Measurements from ENCODE around the gene CNGA3.
A peak's percentile ranks its signal among the peaks of the same experiment; 100 is the strongest.

The CNGA3 gene

GRCh38 chr2:98329549-98329948 lies 16.7 kb upstream of the CNGA3 start:
- DNase-seq = no peak

- no peak for DNase-seq
Observed at GRCh38 chr2:98332989-98333388, 13.3 kb upstream of the CNGA3 start.

DNA sequence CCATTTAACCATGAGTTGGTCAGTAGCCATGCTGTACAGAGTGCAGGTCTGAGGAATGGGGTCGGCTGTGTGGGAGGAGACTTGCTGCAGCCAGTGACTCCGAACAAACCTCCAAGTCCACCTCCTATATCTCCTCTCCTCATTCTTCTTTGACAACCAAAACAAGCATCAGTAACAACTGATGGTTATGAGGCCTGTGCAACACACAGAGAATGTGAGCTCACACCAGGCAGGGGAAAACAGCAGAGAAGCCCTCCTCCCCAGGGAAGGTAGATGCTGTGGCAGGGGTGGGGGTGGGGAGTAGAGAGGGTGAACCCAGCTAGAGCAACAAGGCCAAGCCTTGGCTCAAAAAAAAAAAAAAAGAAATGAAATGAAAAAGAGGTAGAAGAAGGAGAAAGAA lies 12.3 kb upstream of the CNGA3 start:
- DNase-seq = no peak

- peak; percentile 58 for DNase-seq
Observed at GRCh38 chr2:98334439-98335078, 11.7 kb upstream of the CNGA3 start.

DNA sequence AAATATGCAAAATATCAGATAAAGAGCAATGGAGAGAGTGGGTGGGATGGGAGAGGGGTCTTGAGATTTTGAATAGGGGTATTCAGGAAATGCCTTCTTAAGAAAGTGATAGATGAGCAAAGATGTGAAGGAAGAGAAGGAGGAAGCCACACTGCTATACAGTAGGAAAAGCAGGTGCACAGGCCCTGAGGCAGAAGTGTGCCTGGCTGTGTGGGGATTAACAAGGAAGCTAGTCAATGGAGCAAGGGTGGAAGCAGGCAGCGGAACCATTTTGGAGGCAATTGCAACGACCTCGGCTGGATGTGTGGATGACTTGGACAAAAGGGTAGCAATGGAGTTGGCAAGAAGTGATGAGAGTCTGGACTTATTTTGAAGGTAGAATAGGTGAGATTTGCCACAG lies 11.0 kb upstream of the CNGA3 start:
- DNase-seq = no peak

DNA sequence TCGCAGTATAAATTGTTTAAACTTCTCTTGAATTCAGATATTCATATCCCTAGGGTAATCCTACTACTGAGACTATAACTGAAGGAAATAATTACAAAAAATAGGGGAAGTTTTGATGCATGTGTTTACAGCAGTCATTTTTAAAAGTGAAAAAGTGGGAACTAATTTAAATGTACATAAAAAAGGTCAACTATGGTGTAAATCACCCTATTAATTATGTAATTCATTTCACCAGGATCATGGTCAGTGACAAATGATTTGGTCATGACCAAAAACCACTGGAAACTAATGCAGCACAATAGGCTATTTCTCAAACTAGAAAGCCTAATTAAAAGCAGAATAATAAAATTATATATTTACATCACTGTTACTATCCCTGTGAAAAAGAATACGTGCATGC lies 5.0 kb upstream of the CNGA3 start:
- DNase-seq = no peak

GRCh38 chr2:98343285-98343684 lies 3.0 kb upstream of the CNGA3 start:
- no peak for DNase-seq

DNA sequence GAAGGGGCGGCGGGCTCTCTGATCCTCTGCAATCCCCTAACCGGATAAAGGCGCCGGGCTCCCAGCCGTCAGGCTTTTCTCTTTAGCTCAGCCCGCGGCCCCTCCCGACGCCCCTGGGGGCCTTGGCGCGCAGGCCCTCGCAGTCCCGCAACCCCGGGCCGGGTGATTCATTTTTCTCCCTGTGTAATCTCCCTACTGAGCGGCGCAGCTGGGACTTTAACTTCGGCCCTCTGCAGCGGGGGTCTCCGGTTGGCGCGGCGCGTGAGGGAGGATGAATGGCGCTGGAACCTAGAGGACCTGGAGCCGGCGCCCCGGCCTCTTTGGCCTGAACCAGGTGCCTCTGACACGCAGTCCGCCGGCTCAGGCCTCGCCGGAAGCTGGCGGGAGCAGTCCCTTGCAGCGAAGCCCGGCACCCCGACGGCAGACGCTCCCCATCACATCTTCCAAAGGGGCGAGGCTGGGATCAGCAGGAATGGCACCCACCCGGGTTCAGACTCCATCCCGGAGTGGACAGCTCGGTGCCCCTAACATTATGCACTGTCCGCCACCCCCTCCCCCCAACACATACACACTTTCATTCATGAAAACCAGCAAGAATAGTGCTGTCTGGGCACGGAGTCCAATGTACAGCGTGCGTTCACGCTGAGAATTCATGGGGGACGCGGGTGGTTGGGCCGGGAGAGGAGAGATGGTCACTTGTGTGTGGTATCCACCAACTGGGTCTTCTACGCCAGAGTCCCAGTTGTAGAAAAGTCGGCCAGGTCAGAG lies 1.2 kb downstream of the CNGA3 start:
- no peak for DNase-seq

GRCh38 chr2:98348066-98348561 lies 1.9 kb downstream of the CNGA3 start:
- no peak for DNase-seq

GRCh38 chr2:98350411-98350810 lies 4.2 kb downstream of the CNGA3 start:
- DNase-seq = no peak

- no peak for DNase-seq
Observed at GRCh38 chr2:98355881-98356280, 9.6 kb downstream of the CNGA3 start.

- DNase-seq = peak; percentile 26
Observed at GRCh38 chr2:98356729-98357128, 10.5 kb downstream of the CNGA3 start.

DNA sequence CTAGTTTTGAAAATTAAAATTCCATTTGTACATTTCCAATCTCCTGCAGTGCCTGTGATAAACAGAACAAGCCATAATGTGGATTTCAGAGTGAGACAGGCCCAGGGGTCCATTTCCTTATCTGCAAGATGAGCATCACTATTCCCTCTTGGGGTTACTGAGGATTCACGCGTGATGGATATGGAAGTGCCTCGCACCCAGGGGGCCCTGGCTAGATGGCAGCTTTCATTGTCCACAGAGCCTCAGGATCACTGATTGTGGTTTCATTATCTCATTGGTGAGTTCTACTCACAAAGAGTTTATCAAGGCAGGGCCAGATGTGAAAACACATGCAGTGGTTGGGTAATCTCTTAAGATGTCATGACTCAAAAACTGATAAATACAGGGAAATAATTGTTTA lies 11.6 kb downstream of the CNGA3 start:
- DNase-seq = no peak

DNA sequence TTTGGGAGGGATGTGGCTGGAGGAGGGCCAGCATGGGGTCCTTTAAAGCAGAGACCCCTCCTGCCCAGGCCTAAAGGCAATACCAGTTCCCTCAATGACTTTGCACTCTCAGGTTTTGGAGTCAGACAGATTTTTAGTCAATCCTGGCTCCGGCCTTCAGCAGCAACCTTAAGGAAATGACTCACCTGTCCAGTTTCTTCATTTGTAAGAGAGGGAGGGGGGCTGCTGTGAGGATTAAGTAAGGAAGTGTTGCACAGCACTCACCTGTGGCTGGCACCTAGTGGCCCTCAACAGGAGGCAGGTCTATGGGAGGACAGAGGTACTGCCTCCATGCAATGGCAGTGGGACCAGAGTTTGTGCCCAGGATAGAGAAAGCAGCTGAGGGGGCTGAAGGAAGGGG lies 13.7 kb downstream of the CNGA3 start:
- DNase-seq = no peak

- no peak for DNase-seq
Observed at GRCh38 chr2:98367721-98368120, 21.5 kb downstream of the CNGA3 start.

GRCh38 chr2:98369710-98370239 lies 23.5 kb downstream of the CNGA3 start:
- no peak for DNase-seq

DNA sequence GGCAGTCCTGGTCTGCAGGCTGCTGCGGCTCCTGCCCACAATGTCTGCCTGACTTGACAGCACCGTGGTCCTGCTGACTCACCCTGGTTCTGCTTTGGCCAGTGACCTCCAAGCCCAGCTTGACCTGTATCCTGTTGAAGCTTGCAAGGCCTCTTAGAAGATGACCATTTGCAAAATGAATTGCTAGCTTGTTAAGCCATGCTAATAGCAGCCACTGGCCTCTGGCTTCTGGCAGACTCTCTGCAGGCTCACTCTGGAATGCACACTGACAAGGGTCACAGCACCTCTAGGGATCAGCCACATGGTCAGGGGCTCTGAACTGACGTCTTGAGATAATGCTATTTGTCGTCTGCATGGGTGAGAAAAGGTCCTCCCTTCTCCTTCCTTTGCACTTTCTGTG lies 25.9 kb downstream of the CNGA3 start:
- no peak for DNase-seq

- no peak for DNase-seq
Observed at GRCh38 chr2:98372579-98372978, 26.3 kb downstream of the CNGA3 start.

GRCh38 chr2:98374286-98374685 lies 28.0 kb downstream of the CNGA3 start:
- no peak for DNase-seq

GRCh38 chr2:98374958-98375570 lies 28.8 kb downstream of the CNGA3 start:
- no peak for DNase-seq

DNA sequence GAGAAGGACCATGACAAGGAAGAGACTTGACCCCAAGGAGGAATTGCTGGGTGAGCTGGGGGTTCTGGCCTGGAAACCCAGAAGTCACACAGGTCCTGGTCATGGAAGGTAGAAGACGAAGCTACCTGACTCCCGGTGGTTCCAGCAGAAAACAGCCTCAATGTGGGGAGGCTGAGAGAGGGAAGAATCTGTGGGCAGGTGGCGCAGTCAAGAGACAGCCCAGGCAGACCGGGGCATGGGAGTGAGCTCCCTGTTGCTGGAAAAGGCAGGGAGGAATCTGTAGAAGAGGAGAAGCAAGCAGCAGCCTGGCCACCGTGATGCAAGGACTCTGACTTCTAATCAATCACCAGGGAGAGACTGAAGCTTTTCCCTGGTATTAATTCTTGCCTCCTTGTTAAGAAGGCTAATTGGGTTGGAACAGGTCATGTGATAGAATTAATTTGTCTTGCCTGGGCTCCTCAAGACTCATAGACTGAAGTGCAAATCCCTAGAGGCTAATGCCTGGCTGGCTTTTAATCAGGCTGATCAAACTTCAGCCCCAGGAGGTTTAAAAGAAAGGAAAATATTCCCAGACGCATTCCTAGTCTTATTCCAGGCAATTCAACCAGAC lies 30.1 kb downstream of the CNGA3 start:
- no peak for DNase-seq

- DNase-seq = no peak
Observed at GRCh38 chr2:98376996-98377395, 30.7 kb downstream of the CNGA3 start.

DNA sequence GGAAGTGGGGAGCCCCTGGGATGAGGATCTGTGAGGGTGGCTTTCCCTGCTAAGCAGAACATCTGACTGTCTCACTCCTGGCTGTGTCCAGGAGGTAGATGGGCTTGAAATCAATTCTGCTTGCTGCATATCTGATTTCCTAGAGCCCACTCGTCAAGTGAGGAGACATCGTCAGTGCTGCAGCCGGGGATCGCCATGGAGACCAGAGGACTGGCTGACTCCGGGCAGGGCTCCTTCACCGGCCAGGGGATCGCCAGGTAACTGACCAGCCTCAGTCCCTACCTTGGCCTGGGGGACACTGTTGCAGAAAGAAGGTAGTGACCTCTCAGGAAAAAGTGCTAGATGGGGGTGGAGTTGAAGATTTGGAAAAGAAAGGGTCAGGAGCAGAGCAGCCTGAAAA lies 31.3 kb downstream of the CNGA3 start:
- DNase-seq = no peak

DNA sequence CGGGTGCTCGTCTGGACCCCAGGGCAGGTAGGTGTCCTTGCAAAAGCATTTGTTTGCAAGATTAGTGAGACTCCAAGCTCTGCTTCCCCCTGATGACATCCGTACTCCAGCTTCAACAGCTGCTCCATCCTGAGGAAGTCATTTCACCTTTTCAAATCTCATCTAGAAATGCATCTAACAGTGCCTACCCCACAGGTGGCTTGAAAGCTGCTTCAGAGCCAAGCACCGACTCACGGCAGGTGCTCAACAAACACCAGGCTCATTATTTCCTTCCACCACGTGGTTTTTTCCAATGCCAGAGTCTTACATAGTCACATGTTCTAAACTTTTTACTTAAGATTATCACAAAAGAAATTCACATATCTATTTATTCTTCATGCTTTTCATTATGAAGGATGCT lies 31.9 kb downstream of the CNGA3 start:
- no peak for DNase-seq

Data from NCI-H2029 treated with DMSO at 0.1 percent for 48 hours (cell line).